OCI-LY7 (cell line): ENCODE measurements around the gene DHRS3.

ENCODE experiments used
- CTCF ChIP-seq: fragments of 200-600 bp; sonication (generic); conservative IDR thresholded peaks from 2 replicates; pipeline ENCODE4 v1.5.1; 2014; ENCODE audit warnings: mild to moderate bottlenecking, antibody characterized with exemption, low read length, moderate library complexity, mixed read lengths
- EZH2phosphoT487 ChIP-seq: fragments of 200-600 bp; sonication (generic); IDR thresholded peaks from 2 replicates; pipeline ENCODE4 v1.6.1; 2018; ENCODE audit warnings: low read depth, borderline replicate concordance, mild to moderate bottlenecking, mixed run types, antibody characterized with exemption, low read length, moderate library complexity, mixed read lengths

DNA sequence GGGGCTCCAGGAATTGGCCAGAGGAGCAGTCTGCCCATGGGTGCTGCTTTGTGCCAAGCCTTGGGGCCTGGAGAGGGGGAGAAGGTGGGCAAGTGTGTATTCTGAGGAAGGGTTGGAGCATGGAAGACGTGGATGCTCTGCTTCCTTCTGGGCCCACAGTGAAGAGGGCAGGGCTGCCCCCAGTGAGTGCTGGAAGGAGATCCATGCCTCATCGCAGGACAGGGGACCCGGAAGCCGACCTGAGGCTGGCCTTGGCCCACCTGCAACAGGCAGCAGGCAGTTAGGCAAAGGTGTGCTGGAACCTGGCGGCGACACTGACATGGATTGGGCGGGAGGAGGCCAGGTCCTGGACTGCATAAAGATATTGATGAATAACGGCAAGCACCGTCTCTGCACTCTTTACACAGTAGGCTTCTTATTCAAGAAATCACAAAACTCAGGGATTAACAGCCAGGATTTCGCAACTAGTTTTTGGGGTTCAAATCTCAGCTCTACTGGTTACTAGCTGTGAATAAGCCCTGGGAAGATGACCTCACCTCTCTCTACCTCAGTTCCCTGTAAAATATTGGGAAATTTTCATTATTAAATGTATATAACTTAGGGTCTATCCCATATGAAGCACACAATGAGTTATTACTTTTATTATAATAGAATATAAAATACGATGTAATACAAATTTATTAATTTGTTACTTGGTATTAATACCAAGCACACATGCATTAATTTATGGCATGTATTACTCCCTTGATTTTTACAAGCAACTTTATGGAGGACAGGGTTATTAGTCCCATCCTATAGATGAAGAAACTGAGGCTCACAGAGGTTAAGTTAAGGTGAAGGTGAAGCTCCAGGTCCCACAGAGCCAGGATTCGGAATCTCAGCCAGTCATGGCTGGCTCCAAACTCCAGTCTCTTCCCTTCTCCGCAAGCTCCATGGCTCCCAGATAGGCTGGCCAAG, 62.3 kb downstream of the DHRS3 start:
- no peak for TF ChIP-seq CTCF
- TF ChIP-seq EZH2phosphoT487: no peak
